CD4-positive, alpha-beta memory T cell (primary cell): Measurements from ENCODE around the gene HAX1. TPM values are rescaled to one million over a fixed set of nuclear protein-coding genes. Genes with fewer than 3 reads are reported as not detected.

ENCODE experiments used
- CTCF ChIA-PET: fragments of 350-600 bp; sonication (Branson Sonifier 250); formaldehyde crosslinking; loops from one replicate; lab custom pipeline; 2021; ENCODE audit warnings: inconsistent platforms; ENCODE audit not compliant: partially characterized antibody; lab: Charles Lee
- POLR2A ChIA-PET: fragments of 350-600 bp; sonication (Branson Sonifier 250); formaldehyde crosslinking; loops from one replicate; lab custom pipeline; 2021; ENCODE audit not compliant: partially characterized antibody; lab: Charles Lee
- DNase-seq, 5 donors: peaks; one replicate each; pipeline versions ENCODE4 v3.0.0 to v3.0.0-alpha.2; 2020 to 2022; ENCODE audit warnings: mixed read lengths in 1 of 5
- H3K27ac ChIP-seq: one replicate; pipeline ENCODE4 v1.7.0; 2013; ENCODE audit warnings: low read depth, low read length
- H3K27me3 ChIP-seq: 2 replicates; pipeline ENCODE4 v1.7.0; 2013; ENCODE audit warnings: mild to moderate bottlenecking, low read length, moderate library complexity; ENCODE audit not compliant: insufficient read depth
- H3K36me3 ChIP-seq: 2 replicates; pipeline ENCODE4 v1.7.0; 2013; ENCODE audit warnings: mild to moderate bottlenecking, low read length, moderate library complexity; ENCODE audit not compliant: insufficient read depth
- H3K4me1 ChIP-seq: 2 replicates; pipeline ENCODE4 v1.7.0; 2013; ENCODE audit warnings: mild to moderate bottlenecking, low read length, moderate library complexity; ENCODE audit not compliant: insufficient read depth
- H3K4me3 ChIP-seq, 2 donors: one replicate each; pipeline ENCODE4 v1.7.0; 2013; ENCODE audit warnings: low read length in 2 of 2, mild to moderate bottlenecking in 1 of 2
- H3K9me3 ChIP-seq, 2 donors: one replicate each; pipeline ENCODE4 v1.7.0; 2013; ENCODE audit warnings: low read length in 2 of 2, control low read depth in 1 of 2; ENCODE audit not compliant: control insufficient read depth in 1 of 2
- H3K27ac Mint-ChIP-seq, 7 donors: one replicate each; pipeline ENCODE4 v1.8.0; 2020 to 2021; ENCODE audit warnings: mixed read lengths in 7 of 7, mild to moderate bottlenecking in 6 of 7, inconsistent platforms in 3 of 7, moderate library complexity in 3 of 7
- H3K27me3 Mint-ChIP-seq, 2 donors: one replicate each; pipeline ENCODE4 v1.8.0; 2020 to 2021; ENCODE audit warnings: mixed read lengths in 2 of 2
- H3K36me3 Mint-ChIP-seq, 2 donors: one replicate each; pipeline ENCODE4 v1.8.0; 2020 to 2021; ENCODE audit warnings: mixed read lengths in 2 of 2, inconsistent platforms in 1 of 2, mild to moderate bottlenecking in 1 of 2
- H3K4me1 Mint-ChIP-seq, 4 donors: one replicate each; pipeline ENCODE4 v1.8.0; 2020 to 2021; ENCODE audit warnings: mixed read lengths in 4 of 4, mild to moderate bottlenecking in 1 of 4
- H3K4me3 Mint-ChIP-seq, 8 donors: one replicate each; pipeline ENCODE4 v1.8.0; 2020 to 2021; ENCODE audit warnings: mixed read lengths in 8 of 8, mild to moderate bottlenecking in 7 of 8, moderate library complexity in 6 of 8, inconsistent platforms in 3 of 8
- H3K9me3 Mint-ChIP-seq, 8 donors: one replicate each; pipeline ENCODE4 v1.8.0; 2020 to 2021; ENCODE audit warnings: mixed read lengths in 8 of 8, mild to moderate bottlenecking in 5 of 8, inconsistent platforms in 3 of 8, moderate library complexity in 1 of 8
- intact Hi-C: fragments of 100-400 bp; cut with micrococcal nuclease; formaldehyde crosslinking; loops from one replicate; pipeline ENCODE4 v1.15.1; 2023
- polyA plus RNA-seq, 2 donors: library from polyadenylated mRNA; unstranded; fragments of 300-500 nt; fragmentation: Illumina TruSeq; gene quantifications; one replicate each; pipeline ENCODE4 v1.2.3, GENCODE V29; 2021
- total RNA-seq, 2 experiments: library from RNA; stranded (reverse); gene quantifications; one replicate each; pipeline ENCODE4 v1.2.3, GENCODE V29; 2021

The HAX1 gene
- total and polyA plus RNA-seq, 4 experiments from 2014 or later, result 110 to 259 (median 144) TPM

- Histone ChIP-seq H3K27me3 (no peaks in the 10 kb centered on the region), H3K4me1 (no peaks in the 10 kb centered on the region), H3K27ac (no peak overlapping the region), H3K36me3 (peaks cover 89% of the 10 kb centered on the region), H3K9me3 (no peaks in the 10 kb centered on the region), H3K4me3 (no peak overlapping the region)
- Mint-ChIP-seq H3K36me3 (peaks cover 66 to 86% of the 10 kb centered on the region in 2 donors), H3K4me1 (peaks cover 0 to 1% (median 0%) of the 10 kb centered on the region in 4 donors), H3K27me3 (no peaks in the 10 kb centered on the region), H3K9me3 (no peaks in the 10 kb centered on the region), H3K4me3 (no peak overlapping the region), H3K27ac (peak overlapping the region in 4 of 7 donors; percentile 26 to 83 (median 68))
- ChIA-PET CTCF (interaction anchor here (1.3 to 1.6 kb wide), 2 partner anchors 12 to 57 kb away, joined by 3 read pairs; no protein-coding TSS in a partner anchor), POLR2A (interaction anchor here (1.9 kb wide), 1 partner anchor 15 kb away, joined by 7 read pairs; no protein-coding TSS in a partner anchor)
- intact Hi-C loops, result no loop called here
- DNase-seq, result no peak
Observed at GRCh38 chr1:154256686-154257085, 15.7 kb upstream of the HAX1 start.

GRCh38 chr1:154258784-154259183, 13.6 kb upstream of the HAX1 start:
- DNase-seq, result no peak
- Mint-ChIP-seq H3K4me1 (peaks cover 6 to 14% (median 6%) of the 10 kb centered on the region in 4 donors), H3K4me3 (no peak overlapping the region), H3K9me3 (no peaks in the 10 kb centered on the region), H3K27me3 (no peaks in the 10 kb centered on the region), H3K27ac (peak overlapping the region in 3 of 7 donors; percentile 14 to 69 (median 37)), H3K36me3 (peaks cover 72 to 95% of the 10 kb centered on the region in 2 donors)
- H3K9me3 ChIP-seq, result no peaks in the 10 kb centered on the region
- CTCF ChIA-PET, result interaction anchor here (0.6 to 1.3 kb wide), 3 partner anchors 10 to 76 kb away, joined by 3 to 4 read pairs (median 4); no protein-coding TSS in a partner anchor
- H3K4me1 ChIP-seq, result peaks cover under 1% of the 10 kb centered on the region
- no peak overlapping the region for H3K27ac ChIP-seq
- H3K4me3 ChIP-seq, result no peak overlapping the region
- POLR2A ChIA-PET, result interaction anchor here (0.6 to 1.1 kb wide), 3 partner anchors 13 to 599 kb away, joined by 3 to 4 read pairs (median 3); no protein-coding TSS in a partner anchor
- H3K36me3 ChIP-seq, result peaks cover 97% of the 10 kb centered on the region
- no peaks in the 10 kb centered on the region for H3K27me3 ChIP-seq
- intact Hi-C loops, result no loop called here

- intact Hi-C loops, result no loop called here
- Mint-ChIP-seq H3K27ac (peak overlapping the region in 6 of 7 donors; percentile 19 to 76 (median 28)), H3K9me3 (no peaks in the 10 kb centered on the region), H3K27me3 (no peaks in the 10 kb centered on the region), H3K36me3 (peaks cover 59 to 88% of the 10 kb centered on the region in 2 donors), H3K4me1 (peaks cover 18 to 28% (median 19%) of the 10 kb centered on the region in 4 donors), H3K4me3 (no peak overlapping the region)
- Histone ChIP-seq H3K36me3 (peaks cover 90% of the 10 kb centered on the region), H3K27me3 (no peaks in the 10 kb centered on the region), H3K4me1 (peaks cover 14% of the 10 kb centered on the region), H3K27ac (no peak overlapping the region), H3K9me3 (no peaks in the 10 kb centered on the region), H3K4me3 (no peak overlapping the region)
- no peak for DNase-seq
- CTCF ChIA-PET, result interaction anchor here (1.3 kb wide), 1 partner anchor 75 kb away, joined by 4 read pairs; no protein-coding TSS in a partner anchor
- POLR2A ChIA-PET, result no interaction called here
Observed at GRCh38 chr1:154260127-154260526, 12.3 kb upstream of the HAX1 start.

- peaks cover 58% of the 10 kb centered on the region for H3K36me3 ChIP-seq
- no peaks in the 10 kb centered on the region for H3K9me3 ChIP-seq
- intact Hi-C loops, result no loop called here
- Mint-ChIP-seq H3K27me3 (no peaks in the 10 kb centered on the region), H3K9me3 (no peaks in the 10 kb centered on the region), H3K4me3 (no peak overlapping the region), H3K27ac (peak overlapping the region; percentile 59 to 91 (median 87)), H3K4me1 (peaks cover 25 to 40% (median 34%) of the 10 kb centered on the region in 4 donors), H3K36me3 (peaks cover 28 to 59% of the 10 kb centered on the region in 2 donors)
- no peak overlapping the region for H3K27ac ChIP-seq
- ChIA-PET CTCF (interaction anchor here (0.9 to 2.5 kb wide), 6 partner anchors 8 to 90 kb away, joined by 3 to 12 read pairs (median 6); no protein-coding TSS in a partner anchor), POLR2A (interaction anchor here (0.7 to 1.0 kb wide), 3 partner anchors 69 to 88 kb away, joined by 3 read pairs; no protein-coding TSS in a partner anchor)
- no peak overlapping the region for H3K4me3 ChIP-seq
- H3K4me1 ChIP-seq, result peaks cover 30% of the 10 kb centered on the region
- no peak for DNase-seq
- H3K27me3 ChIP-seq, result no peaks in the 10 kb centered on the region
Observed at GRCh38 chr1:154263465-154264332, 8.7 kb upstream of the HAX1 start.

- Histone ChIP-seq H3K36me3 (peaks cover 60% of the 10 kb centered on the region), H3K4me1 (peaks cover 30% of the 10 kb centered on the region), H3K27ac (peak overlapping the region; percentile 64), H3K4me3 (no peak overlapping the region), H3K27me3 (no peaks in the 10 kb centered on the region), H3K9me3 (no peaks in the 10 kb centered on the region)
- no peak for DNase-seq
- ChIA-PET CTCF (interaction anchor here (1.1 to 2.5 kb wide), 4 partner anchors 65 to 90 kb away, joined by 3 to 12 read pairs (median 6); no protein-coding TSS in a partner anchor), POLR2A (interaction anchor here (1.0 to 1.3 kb wide), 3 partner anchors 65 to 87 kb away, joined by 3 read pairs; no protein-coding TSS in a partner anchor)
- Mint-ChIP-seq H3K36me3 (peaks cover 30 to 60% of the 10 kb centered on the region in 2 donors), H3K27me3 (no peaks in the 10 kb centered on the region), H3K27ac (peak overlapping the region; percentile 73 to 94 (median 90)), H3K4me3 (peak overlapping the region in 2 of 8 donors; percentile 18 to 41), H3K9me3 (no peaks in the 10 kb centered on the region), H3K4me1 (peaks cover 25 to 40% (median 34%) of the 10 kb centered on the region in 4 donors)
- intact Hi-C loops, result no loop called here
Observed at GRCh38 chr1:154264454-154264853, 8.0 kb upstream of the HAX1 start.

GRCh38 chr1:154265586-154265985, 6.8 kb upstream of the HAX1 start:
- Mint-ChIP-seq H3K27me3 (no peaks in the 10 kb centered on the region), H3K36me3 (peaks cover 28 to 54% of the 10 kb centered on the region in 2 donors), H3K27ac (peak overlapping the region; percentile 53 to 92 (median 87)), H3K4me1 (peaks cover 25 to 40% (median 34%) of the 10 kb centered on the region in 4 donors), H3K4me3 (peak overlapping the region; percentile 1 to 65 (median 37)), H3K9me3 (no peaks in the 10 kb centered on the region)
- Histone ChIP-seq H3K4me1 (peaks cover 30% of the 10 kb centered on the region), H3K27ac (peak overlapping the region; percentile 64), H3K9me3 (no peaks in the 10 kb centered on the region), H3K4me3 (no peak overlapping the region), H3K36me3 (peaks cover 52% of the 10 kb centered on the region), H3K27me3 (no peaks in the 10 kb centered on the region)
- ChIA-PET CTCF (interaction anchor here (0.9 to 2.5 kb wide), 5 partner anchors 62 to 139 kb away, joined by 3 to 12 read pairs (median 4); partner anchors contain the start of gene IL6R), POLR2A (interaction anchor here (0.7 to 1.3 kb wide), 7 partner anchors 44 to 275 kb away, joined by 3 to 5 read pairs (median 3); partner anchors contain the start of genes RPS27 and UBAP2L)
- peak; percentile 58 to 71 (median 62) for DNase-seq
- intact Hi-C loops, result no loop called here
